AG10803 (cell line): ENCODE results near the gene LOC128125822.

Experiments used
- DNase-seq: peaks from one replicate; pipeline ENCODE4 v3.0.0; 2010; ENCODE audit warnings: low read depth
- H3K4me3 ChIP-seq: 2 replicates; pipeline ENCODE4 v1.5.1; 2011; ENCODE audit warnings: mild to moderate bottlenecking, low read length, control low read depth
- CTCF ChIP-seq: conservative IDR thresholded peaks from 2 replicates; pipeline ENCODE4 v1.5.1; 2011; ENCODE audit warnings: mild to moderate bottlenecking, low read length, control low read depth, inconsistent platforms

The LOC128125822 gene

GRCh38 chr6:63565727-63566596, 6.3 kb upstream of the LOC128125822 start:
- no peak for DNase-seq
- TF ChIP-seq CTCF, result no peak
- no peak overlapping the region for H3K4me3 ChIP-seq

- no peak overlapping the region for H3K4me3 ChIP-seq
- no peak for TF ChIP-seq CTCF
- DNase-seq, result no peak
These were observed 4.3 kb upstream of the LOC128125822 start for GRCh38 chr6:63567966-63568365.

DNA sequence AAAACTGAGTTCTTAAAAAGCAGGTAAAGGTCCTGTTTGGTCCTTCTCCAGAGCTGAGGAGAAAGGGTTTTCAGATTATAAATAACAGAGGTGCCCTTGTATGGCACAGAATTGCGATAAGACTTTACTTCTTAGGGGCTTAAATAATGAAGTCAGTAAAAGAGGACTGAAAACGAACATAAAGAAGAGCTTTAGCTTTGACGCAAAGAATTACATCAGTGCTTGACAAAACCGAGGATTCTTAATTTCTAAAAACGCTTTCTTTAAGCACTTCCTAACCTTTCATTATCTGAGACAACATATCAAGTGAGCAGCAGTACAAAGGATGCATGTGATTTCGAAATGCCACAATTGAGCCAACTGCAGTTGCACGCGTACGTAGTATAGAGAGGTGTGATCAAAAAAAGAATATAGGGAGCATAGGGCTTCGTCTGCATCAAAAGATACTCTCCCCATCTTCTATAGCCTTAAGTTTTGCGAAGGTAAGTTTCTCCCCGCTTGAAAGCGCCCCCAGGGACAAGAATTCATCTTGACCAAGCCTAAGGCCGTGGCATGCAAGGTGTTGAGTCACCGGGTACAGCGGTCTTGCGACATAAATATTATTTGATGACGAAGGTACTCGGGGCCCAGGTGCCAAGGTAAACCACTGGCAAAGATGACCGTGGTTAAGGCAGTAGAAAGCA, 778 bp upstream of the LOC128125822 start:
- peak overlapping the region; percentile 80 for H3K4me3 ChIP-seq
- DNase-seq, result peak; percentile 71
- peak; percentile 25 for TF ChIP-seq CTCF

DNA sequence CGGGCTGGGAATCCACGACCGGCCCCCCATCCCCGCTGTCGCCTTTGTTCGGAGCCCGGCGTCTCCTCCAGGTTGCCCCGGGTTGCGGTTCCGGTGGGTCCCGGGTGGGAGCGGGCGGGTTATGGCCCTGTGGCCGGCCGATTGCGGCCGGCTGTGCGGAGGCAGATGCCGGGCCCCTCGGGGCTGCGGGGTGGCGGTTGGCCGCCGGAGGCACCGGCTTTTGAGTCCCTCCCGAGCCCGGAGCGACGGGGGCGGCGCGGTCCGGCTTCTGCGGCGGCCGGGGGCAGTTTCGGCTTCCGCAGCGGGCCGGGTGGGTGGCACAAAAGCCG, 431 bp downstream of the LOC128125822 start:
- no peak for TF ChIP-seq CTCF
- H3K4me3 ChIP-seq, result peak overlapping the region; percentile 83
- DNase-seq, result peak; percentile 6

- TF ChIP-seq CTCF, result no peak
- peak; percentile 70 for DNase-seq
- H3K4me3 ChIP-seq, result peak overlapping the region; percentile 83
These were observed 1.0 kb downstream of the LOC128125822 start for GRCh38 chr6:63573076-63573898.

DNA sequence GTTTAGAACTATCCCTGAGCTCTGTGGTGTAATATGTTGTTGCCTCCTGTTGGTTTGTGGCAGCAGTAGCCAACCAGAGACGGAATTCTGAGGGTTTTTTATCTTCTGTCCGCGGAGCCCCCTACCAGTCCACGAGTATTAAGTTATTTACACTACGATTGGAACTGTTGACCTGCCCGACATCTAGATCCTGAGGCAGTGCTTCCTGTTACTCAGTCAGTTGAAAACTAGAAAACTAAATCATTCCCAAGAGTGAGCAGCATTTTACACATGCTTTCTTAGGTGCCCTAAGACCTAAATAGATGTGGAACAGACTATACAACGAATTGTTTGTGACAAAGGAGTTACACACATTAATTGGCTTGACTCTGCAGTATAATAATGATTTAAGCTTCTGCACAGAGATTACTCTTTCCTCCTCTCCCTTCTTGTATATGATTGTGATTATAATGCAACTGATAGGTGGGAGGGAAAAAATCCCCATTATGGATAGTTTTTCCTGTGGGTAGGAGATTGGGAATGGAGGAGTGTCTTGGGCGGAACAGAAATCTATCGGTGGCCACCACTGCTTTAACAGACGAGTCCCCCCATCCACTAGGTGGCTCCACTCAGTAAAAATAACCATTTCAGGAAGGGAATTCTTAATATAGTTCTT, 1.7 kb downstream of the LOC128125822 start:
- peak overlapping the region; percentile 83 for H3K4me3 ChIP-seq
- DNase-seq, result peak; percentile 52
- peak; percentile 62 for TF ChIP-seq CTCF
